Small intestine (tissue), 7 donors: Measurements from ENCODE around the gene VPS33B. TPM values are rescaled to one million over a fixed set of nuclear protein-coding genes. Genes with fewer than 3 reads are reported as not detected.
"Not testable (repeated sequence)": the region's sequence is repeated elsewhere in the genome, so short reads cannot be mapped to it uniquely, and the experiment has no call there.

ENCODE experiments used
- DNase-seq, 2 donors: peaks; one replicate each; pipeline versions ENCODE4 v3.0.0 to v3.0.0-alpha.2; 2013
- FAIRE-seq: peaks from 2 replicates; lab custom pipeline; 2012; peaks lifted over from hg19 to GRCh38; lab: Jason Lieb, UNC
- H3K27ac ChIP-seq, 3 donors: one replicate each; pipeline ENCODE4 v1.5.1; 2013; ENCODE audit warnings: low read length in 2 of 3, mild to moderate bottlenecking in 2 of 3, control low read depth in 1 of 3, inconsistent platforms in 1 of 3, low read depth in 1 of 3, moderate library complexity in 1 of 3
- H3K27me3 ChIP-seq, 3 donors: one replicate each; pipeline ENCODE4 v1.6.1; 2013; ENCODE audit warnings: low read length in 3 of 3, inconsistent platforms in 1 of 3; ENCODE audit not compliant: control insufficient read depth in 3 of 3, insufficient read depth in 3 of 3
- H3K36me3 ChIP-seq, 3 donors: one replicate each; pipeline ENCODE4 v1.6.1; 2013; ENCODE audit warnings: low read length in 3 of 3, inconsistent platforms in 1 of 3, low read depth in 1 of 3, mild to moderate bottlenecking in 1 of 3, moderate library complexity in 1 of 3; ENCODE audit not compliant: control insufficient read depth in 3 of 3, insufficient read depth in 2 of 3
- H3K4me1 ChIP-seq, 3 donors: one replicate each; pipeline ENCODE4 v1.6.1; 2013; ENCODE audit warnings: low read length in 2 of 3, inconsistent platforms in 1 of 3, low read depth in 1 of 3, mild to moderate bottlenecking in 1 of 3, moderate library complexity in 1 of 3; ENCODE audit not compliant: control insufficient read depth in 3 of 3, insufficient read depth in 2 of 3
- H3K4me3 ChIP-seq, 3 donors: one replicate each; pipeline ENCODE4 v1.5.1; 2013; ENCODE audit warnings: low read length in 3 of 3, control low read depth in 1 of 3, inconsistent platforms in 1 of 3, low read depth in 1 of 3, mild to moderate bottlenecking in 1 of 3, moderate library complexity in 1 of 3
- H3K9me3 ChIP-seq, 2 donors: one replicate each; pipeline ENCODE4 v1.6.1; 2013; ENCODE audit warnings: low read depth in 1 of 2, low read length in 1 of 2; ENCODE audit not compliant: control insufficient read depth in 2 of 2, insufficient read depth in 1 of 2
- WGBS, 3 donors: extraction: QIAGEN DNeasy Blood & Tissue Kit; methylation state at CpG; one replicate each; pipeline ENCODE4 v1.1.7; 2013; 5-methylcytosine and 5-hydroxymethylcytosine counted together
- polyA plus RNA-seq, 4 donors: library from polyadenylated mRNA; stranded (reverse) in 3 of 4; unstranded in 1 of 4; fragments of 200-250 nt in 3 of 4; fragments of 120-200 nt in 1 of 4; gene quantifications; one replicate each; pipeline versions ENCODE4 v1.2.1 to v1.2.3, GENCODE V29; 2013
- donor health status: healthy with polysubstance abuse.
- donor health status: control.
- donor health status: control.
- donor health status: Bipolar disorder and iron deficiency.
- donor health status: healthy.

The VPS33B gene
- polyA plus RNA-seq, 4 donors: 10.7 to 18.6 (median 16.5) TPM

- Histone ChIP-seq H3K4me1 (no peaks in the 10 kb centered on the region), H3K36me3 (no peaks in the 10 kb centered on the region), H3K27ac (no peak overlapping the region), H3K4me3 (no peak overlapping the region), H3K9me3 (peaks cover 0 to 7% of the 10 kb centered on the region in 2 donors), H3K27me3 (peaks cover 0 to 3% (median 2%) of the 10 kb centered on the region in 3 donors)
- DNase-seq (no peak), FAIRE-seq (no peak)
- 74 to 92% (median 84%) methylated on average over 2 of the region's 2 CpGs for WGBS, 3 donors
Observed at GRCh38 chr15:91061230-91061629, 38.8 kb upstream of the VPS33B start.

DNA sequence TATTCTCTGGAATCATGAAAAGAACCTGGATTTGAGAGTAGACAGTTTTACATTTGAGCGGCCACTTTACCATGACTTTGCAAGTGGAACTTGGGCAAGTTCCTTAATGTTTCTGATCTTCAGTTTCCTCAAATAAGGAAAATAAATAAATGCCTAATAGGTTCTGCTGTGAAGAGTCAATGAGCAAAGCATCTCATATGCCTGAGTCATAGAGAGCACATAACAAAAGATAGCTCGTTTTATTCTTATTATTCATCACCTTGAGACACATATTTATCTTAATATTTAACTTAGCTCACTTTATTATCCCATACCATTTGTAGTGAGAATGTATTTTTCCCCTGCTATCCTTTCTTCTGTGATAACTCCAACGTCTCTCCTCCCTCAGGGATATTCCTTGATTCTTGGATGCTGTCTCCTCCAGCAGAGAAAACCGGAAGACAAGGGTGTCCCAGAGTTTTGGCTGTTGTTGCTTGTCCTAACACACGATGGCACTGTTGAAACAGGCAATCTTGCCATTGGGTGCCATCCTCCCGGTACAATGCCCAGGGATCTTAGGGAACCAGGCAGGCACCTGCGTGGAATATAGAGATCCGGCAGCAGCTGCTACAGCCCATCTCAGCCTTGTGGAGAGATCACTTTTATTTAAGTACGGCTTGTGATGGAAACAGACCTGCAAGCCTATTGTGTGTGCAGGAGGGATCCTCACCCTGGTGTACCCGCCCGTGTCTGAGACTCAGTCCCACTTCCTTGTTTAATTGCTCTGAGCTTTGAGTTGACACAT is 33.3 kb upstream of the VPS33B start:
- Histone ChIP-seq H3K4me1 (no peaks in the 10 kb centered on the region), H3K4me3 (no peak overlapping the region), H3K27me3 (peaks cover 0 to 6% (median 0%) of the 10 kb centered on the region in 3 donors), H3K36me3 (no peaks in the 10 kb centered on the region), H3K9me3 (no peaks in the 10 kb centered on the region), H3K27ac (no peak overlapping the region)
- WGBS, 3 donors: 15 to 25% (median 17%) methylated on average over 11 of the region's 11 CpGs
- DNase-seq: peak; percentile 54 to 80
- FAIRE-seq: no peak

- FAIRE-seq: no peak
- Histone ChIP-seq H3K4me3 (no peak overlapping the region), H3K9me3 (no peaks in the 10 kb centered on the region), H3K27ac (no peak overlapping the region), H3K4me1 (no peaks in the 10 kb centered on the region), H3K36me3 (no peaks in the 10 kb centered on the region), H3K27me3 (peaks cover 0 to 6% (median 0%) of the 10 kb centered on the region in 3 donors)
- 28 to 35% (median 32%) methylated on average over 2 of the region's 2 CpGs for WGBS, 3 donors
- DNase-seq: no peak
Observed at GRCh38 chr15:91054816-91055215, 32.4 kb upstream of the VPS33B start.

- 64 to 83% (median 66%) methylated on average over 8 of the region's 8 CpGs for WGBS, 3 donors
- no peaks in the 10 kb centered on the region for H3K9me3 ChIP-seq
- peaks cover 0 to 4% (median 0%) of the 10 kb centered on the region in 3 donors for H3K27me3 ChIP-seq
- H3K4me1 ChIP-seq: no peaks in the 10 kb centered on the region
- no peak overlapping the region for H3K4me3 ChIP-seq
- FAIRE-seq (no peak), DNase-seq (no peak)
- H3K27ac ChIP-seq: no peak overlapping the region
- no peaks in the 10 kb centered on the region for H3K36me3 ChIP-seq
Observed at GRCh38 chr15:91051248-91051647, 28.9 kb upstream of the VPS33B start.

- FAIRE-seq (no peak), DNase-seq (no peak)
- Histone ChIP-seq H3K27ac (no peak overlapping the region), H3K4me1 (no peaks in the 10 kb centered on the region), H3K4me3 (no peak overlapping the region), H3K9me3 (no peaks in the 10 kb centered on the region), H3K27me3 (no peaks in the 10 kb centered on the region), H3K36me3 (no peaks in the 10 kb centered on the region)
- 42 to 50% (median 44%) methylated on average over 4 of the region's 4 CpGs for WGBS, 3 donors
Observed at GRCh38 chr15:91050128-91050455, 27.7 kb upstream of the VPS33B start.

- DNase-seq (peak; percentile 73 to 86), FAIRE-seq (no peak)
- H3K9me3 ChIP-seq: no peaks in the 10 kb centered on the region
- WGBS, 3 donors: 8 to 23% (median 10%) methylated on average over 12 of the region's 12 CpGs
- H3K4me3 ChIP-seq: peak overlapping the region in 1 of 3 donors; percentile 1
- no peaks in the 10 kb centered on the region for H3K27me3 ChIP-seq
- H3K36me3 ChIP-seq: no peaks in the 10 kb centered on the region
- no peaks in the 10 kb centered on the region for H3K4me1 ChIP-seq
- no peak overlapping the region for H3K27ac ChIP-seq
Observed at GRCh38 chr15:91049378-91050127, 27.2 kb upstream of the VPS33B start.

DNA sequence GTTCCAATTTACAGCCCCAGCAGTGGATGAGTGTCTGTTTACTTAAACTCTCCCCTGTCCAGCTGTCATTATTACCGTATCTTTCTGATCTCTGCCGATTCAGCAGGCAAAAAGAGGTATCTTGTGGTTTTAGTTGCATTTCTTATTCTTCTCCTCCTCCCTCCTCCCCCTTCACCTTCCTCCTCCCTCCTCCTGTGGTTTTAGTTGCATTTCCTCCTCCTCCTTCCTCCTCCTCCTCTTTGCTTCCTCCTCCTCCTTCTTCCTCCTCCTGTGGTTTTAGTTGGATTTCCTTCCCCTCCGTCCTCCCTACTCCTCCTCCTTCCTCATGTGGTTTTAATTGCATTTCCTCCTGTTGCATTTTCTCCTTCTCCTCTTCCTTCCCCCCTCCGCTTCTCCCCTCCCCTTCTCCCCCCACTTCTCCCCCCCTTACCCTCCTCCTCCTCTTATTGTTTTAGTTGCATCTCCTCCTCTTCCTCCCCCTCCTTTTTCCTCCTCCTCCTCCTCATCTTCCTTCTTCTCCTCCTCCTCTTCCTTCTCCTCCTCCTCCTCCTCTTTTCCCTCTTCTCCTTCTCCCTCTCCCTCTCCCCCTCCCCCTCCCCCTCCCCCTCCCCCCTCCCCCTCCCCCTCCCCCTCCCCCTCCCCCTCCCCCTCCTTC is 25.3 kb upstream of the VPS33B start:
- Histone ChIP-seq H3K4me3 (no peak overlapping the region), H3K27me3 (no peaks in the 10 kb centered on the region), H3K27ac (no peak overlapping the region), H3K36me3 (no peaks in the 10 kb centered on the region), H3K9me3 (no peaks in the 10 kb centered on the region), H3K4me1 (no peaks in the 10 kb centered on the region)
- 15 to 18% (median 18%) methylated on average over 3 of the region's 4 CpGs for WGBS, 3 donors
- DNase-seq (no peak), FAIRE-seq (no peak)

DNA sequence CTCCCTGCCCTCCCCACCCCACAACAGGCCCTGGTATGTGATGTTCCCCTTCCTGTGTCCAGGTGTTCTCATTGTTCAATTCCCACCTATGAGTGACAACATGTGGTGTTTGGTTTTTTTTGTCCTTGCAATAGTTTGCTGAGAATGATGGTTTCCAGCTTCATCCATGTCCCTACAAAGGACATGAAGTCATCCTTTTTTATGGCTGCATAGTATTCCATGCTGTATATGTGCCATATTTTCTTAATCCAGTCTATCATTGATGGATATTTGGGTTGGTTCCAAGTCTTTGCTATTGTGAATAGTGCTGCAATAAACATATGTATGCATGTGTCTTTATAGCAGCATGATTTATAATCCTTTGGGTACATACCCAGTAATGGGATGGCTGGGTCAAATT is 23.7 kb upstream of the VPS33B start:
- H3K4me3 ChIP-seq, H3K36me3 ChIP-seq, H3K27ac ChIP-seq, H3K9me3 ChIP-seq, H3K27me3 ChIP-seq, H3K4me1 ChIP-seq, DNase-seq, FAIRE-seq: not testable (repeated sequence)
